NOMO-1 treated with dmso at 0.1 percent for 144 hours (cell line): ENCODE measurements around the gene ROBO2.

Source experiments
- DNase-seq: peaks from one replicate; lab custom pipeline; 2025; ENCODE audit not compliant: unreplicated experiment; lab: John Stamatoyannopoulos, UW

ROBO2 gene

GRCh38 chr3:77256584-77257503 is 216.9 kb downstream of the ROBO2 start:
- DNase-seq, result no peak

GRCh38 chr3:77259694-77260093 is 219.8 kb downstream of the ROBO2 start:
- no peak for DNase-seq

GRCh38 chr3:77262361-77262760 is 222.5 kb downstream of the ROBO2 start:
- DNase-seq, result no peak

- DNase-seq, result no peak
These were observed 227.7 kb downstream of the ROBO2 start for GRCh38 chr3:77267589-77267988.

GRCh38 chr3:77271306-77271705 is 231.4 kb downstream of the ROBO2 start:
- DNase-seq, result no peak

GRCh38 chr3:77271711-77272110 is 231.8 kb downstream of the ROBO2 start:
- no peak for DNase-seq

- DNase-seq, result no peak
These were observed 239.4 kb downstream of the ROBO2 start for GRCh38 chr3:77279276-77279675.

GRCh38 chr3:77281721-77282120 is 241.8 kb downstream of the ROBO2 start:
- no peak for DNase-seq

- DNase-seq, result no peak
These were observed 243.2 kb downstream of the ROBO2 start for GRCh38 chr3:77283108-77283507.

GRCh38 chr3:77288348-77288747 is 248.4 kb downstream of the ROBO2 start:
- DNase-seq, result no peak

GRCh38 chr3:77296527-77296926 is 256.6 kb downstream of the ROBO2 start:
- DNase-seq, result no peak

- DNase-seq, result no peak
These were observed 258.5 kb downstream of the ROBO2 start for GRCh38 chr3:77298417-77298816.

GRCh38 chr3:77303955-77304699 is 264.2 kb downstream of the ROBO2 start:
- DNase-seq, result no peak

- DNase-seq, result no peak
These were observed 264.8 kb downstream of the ROBO2 start for GRCh38 chr3:77304700-77305021.

GRCh38 chr3:77309460-77309859 is 269.6 kb downstream of the ROBO2 start:
- DNase-seq, result no peak

- no peak for DNase-seq
These were observed 273.9 kb downstream of the ROBO2 start for GRCh38 chr3:77313843-77314242.

- DNase-seq, result no peak
These were observed 279.8 kb downstream of the ROBO2 start for GRCh38 chr3:77319711-77320110.

- no peak for DNase-seq
These were observed 280.6 kb downstream of the ROBO2 start for GRCh38 chr3:77320514-77320913.

- no peak for DNase-seq
These were observed 281.7 kb downstream of the ROBO2 start for GRCh38 chr3:77321646-77322045.

- DNase-seq, result no peak
These were observed 283.7 kb downstream of the ROBO2 start for GRCh38 chr3:77323626-77324025.

- no peak for DNase-seq
These were observed 284.2 kb downstream of the ROBO2 start for GRCh38 chr3:77324105-77324504.

- no peak for DNase-seq
These were observed 285.4 kb downstream of the ROBO2 start for GRCh38 chr3:77325280-77325679.
